PC-9 (cell line): ENCODE measurements around the gene CHKB.

Source experiments
- CTCF ChIP-seq: fragments of 200-600 bp; sonication (generic); conservative IDR thresholded peaks from 2 replicates; pipeline ENCODE4 v1.6.1; 2017; ENCODE audit warnings: mixed run types, antibody characterized with exemption, mild to moderate bottlenecking, moderate library complexity
- EZH2 ChIP-seq: fragments of 200-600 bp; sonication (generic); IDR thresholded peaks from 2 replicates; pipeline ENCODE4 v1.8.0; 2017; ENCODE audit warnings: antibody characterized with exemption, low read depth

GRCh38 chr22:50573491-50574382, 8.9 kb downstream of the CHKB start:
- TF ChIP-seq EZH2 = no peak
- no peak for TF ChIP-seq CTCF
